ENCODE data around the gene CC2D2A. TPM values are rescaled to one million over a fixed set of nuclear protein-coding genes. Genes with fewer than 3 reads are reported as not detected.

Gene CC2D2A
- total RNA-seq, 1 donor = 34.0 TPM

GRCh38 chr4:15536552-15537499 lies 67.1 kb downstream of the CC2D2A start:
- H4K20me1 ChIP-seq (ENCODE audit: insufficient read depth, low read length) = no peaks in the 10 kb centered on the region
- no peaks in the 10 kb centered on the region for H3K9me3 ChIP-seq (ENCODE audit: low read depth, low read length)
- no peak overlapping the region for H2AFZ ChIP-seq (ENCODE audit: low read length)
- TF ChIP-seq CTCF (IDR thresholded peaks at IDR 0.05; ENCODE audit: extremely low read depth, low read depth, low read length) = no peak
- no peak overlapping the region for H3K4me3 ChIP-seq (ENCODE audit: insufficient read depth, low read length)
- no peaks in the 10 kb centered on the region for H3K27me3 ChIP-seq (ENCODE audit: insufficient read depth, low read length)
- no peak for DNase-seq (ENCODE audit: insufficient read length, low spot score, missing footprints)
- H3K4me2 ChIP-seq (ENCODE audit: insufficient read depth, low read length) = no peak overlapping the region
- H3K79me2 ChIP-seq (ENCODE audit: insufficient read depth, low read length) = no peaks in the 10 kb centered on the region
- no peaks in the 10 kb centered on the region for H3K4me1 ChIP-seq (ENCODE audit: insufficient read depth, low read length)
- no peak overlapping the region for H3K27ac ChIP-seq (ENCODE audit: low read depth, low read length)
- no peaks in the 10 kb centered on the region for H3K36me3 ChIP-seq (ENCODE audit: insufficient read depth, low read length)

DNA sequence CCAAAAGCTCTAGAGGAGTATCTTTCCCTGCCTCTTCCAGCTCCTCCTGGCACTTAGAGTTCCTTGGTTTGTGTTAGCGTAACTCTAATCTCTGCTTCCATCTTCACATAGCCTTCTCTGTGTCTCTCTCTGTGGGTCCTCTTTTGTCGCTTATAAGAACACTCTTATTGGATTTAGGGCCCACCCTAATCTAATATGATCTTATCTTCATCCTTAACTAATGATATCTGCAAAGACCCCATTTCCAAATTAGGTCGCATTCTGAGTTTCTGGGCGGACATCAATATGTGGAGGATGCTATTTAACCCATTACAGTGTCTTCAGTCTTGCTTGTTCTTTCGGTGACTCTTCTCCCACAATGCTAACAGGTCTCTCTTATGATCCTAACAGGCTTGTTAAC lies 72.3 kb downstream of the CC2D2A start:
- DNase-seq (ENCODE audit: insufficient read length, low spot score, missing footprints) = no peak
- Histone ChIP-seq H3K9me3 (ENCODE audit: low read depth, low read length) (no peaks in the 10 kb centered on the region), H3K27me3 (ENCODE audit: insufficient read depth, low read length) (no peaks in the 10 kb centered on the region), H3K4me3 (ENCODE audit: insufficient read depth, low read length) (no peak overlapping the region), H3K27ac (ENCODE audit: low read depth, low read length) (no peak overlapping the region), H3K4me2 (ENCODE audit: insufficient read depth, low read length) (no peak overlapping the region), H3K79me2 (ENCODE audit: insufficient read depth, low read length) (no peaks in the 10 kb centered on the region), H4K20me1 (ENCODE audit: insufficient read depth, low read length) (no peaks in the 10 kb centered on the region), H2AFZ (ENCODE audit: low read length) (no peak overlapping the region), H3K36me3 (ENCODE audit: insufficient read depth, low read length) (no peaks in the 10 kb centered on the region), H3K4me1 (ENCODE audit: insufficient read depth, low read length) (no peaks in the 10 kb centered on the region)
- no peak for TF ChIP-seq CTCF (IDR thresholded peaks at IDR 0.05; ENCODE audit: extremely low read depth, low read depth, low read length)

GRCh38 chr4:15542760-15543159 lies 73.1 kb downstream of the CC2D2A start:
- Histone ChIP-seq H3K79me2 (ENCODE audit: insufficient read depth, low read length) (no peaks in the 10 kb centered on the region), H3K27me3 (ENCODE audit: insufficient read depth, low read length) (no peaks in the 10 kb centered on the region), H3K4me3 (ENCODE audit: insufficient read depth, low read length) (no peak overlapping the region), H3K27ac (ENCODE audit: low read depth, low read length) (no peak overlapping the region), H3K9me3 (ENCODE audit: low read depth, low read length) (no peaks in the 10 kb centered on the region), H4K20me1 (ENCODE audit: insufficient read depth, low read length) (no peaks in the 10 kb centered on the region), H3K4me1 (ENCODE audit: insufficient read depth, low read length) (no peaks in the 10 kb centered on the region), H3K4me2 (ENCODE audit: insufficient read depth, low read length) (no peak overlapping the region), H3K36me3 (ENCODE audit: insufficient read depth, low read length) (no peaks in the 10 kb centered on the region), H2AFZ (ENCODE audit: low read length) (no peak overlapping the region)
- no peak for DNase-seq (ENCODE audit: insufficient read length, low spot score, missing footprints)
- no peak for TF ChIP-seq CTCF (IDR thresholded peaks at IDR 0.05; ENCODE audit: extremely low read depth, low read depth, low read length)

GRCh38 chr4:15543537-15544247 lies 74.0 kb downstream of the CC2D2A start:
- Histone ChIP-seq H2AFZ (ENCODE audit: low read length) (no peak overlapping the region), H3K27me3 (ENCODE audit: insufficient read depth, low read length) (no peaks in the 10 kb centered on the region), H3K4me1 (ENCODE audit: insufficient read depth, low read length) (no peaks in the 10 kb centered on the region), H3K79me2 (ENCODE audit: insufficient read depth, low read length) (no peaks in the 10 kb centered on the region), H3K27ac (ENCODE audit: low read depth, low read length) (no peak overlapping the region), H4K20me1 (ENCODE audit: insufficient read depth, low read length) (no peaks in the 10 kb centered on the region), H3K4me3 (ENCODE audit: insufficient read depth, low read length) (no peak overlapping the region), H3K36me3 (ENCODE audit: insufficient read depth, low read length) (no peaks in the 10 kb centered on the region), H3K4me2 (ENCODE audit: insufficient read depth, low read length) (no peak overlapping the region), H3K9me3 (ENCODE audit: low read depth, low read length) (no peaks in the 10 kb centered on the region)
- TF ChIP-seq CTCF (IDR thresholded peaks at IDR 0.05; ENCODE audit: extremely low read depth, low read depth, low read length) = no peak
- DNase-seq (ENCODE audit: insufficient read length, low spot score, missing footprints) = no peak

Measured in osteoblast (primary cell).